ENCODE data around the gene LEP.
"Not testable (repeated sequence)": the region's sequence is repeated elsewhere in the genome, so short reads cannot be mapped to it uniquely, and the experiment has no call there.

Gene LEP

GRCh38 chr7:128210590-128211570, 30.2 kb upstream of the LEP start:
- no peak for DNase-seq (ENCODE audit: low read depth)

DNA sequence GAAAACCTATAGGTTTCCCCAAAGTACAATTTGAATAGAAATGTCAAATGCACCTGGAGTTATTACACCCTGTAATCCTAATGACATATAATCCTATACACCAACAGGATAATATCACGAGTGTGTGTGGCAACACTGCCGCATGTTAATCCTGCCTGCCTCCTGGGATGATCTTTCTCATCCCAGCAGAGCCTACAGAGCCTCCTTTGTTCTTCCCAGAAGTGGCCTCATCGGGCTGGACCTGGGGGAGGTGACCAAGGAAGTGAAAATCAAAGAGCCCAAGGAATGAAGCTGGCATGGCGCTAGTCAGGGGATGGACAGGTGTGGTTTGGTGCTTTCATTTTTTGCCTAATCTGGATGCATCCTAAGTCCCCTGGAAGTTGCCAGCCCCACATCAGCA, 29.5 kb upstream of the LEP start:
- DNase-seq (ENCODE audit: low read depth): no peak

DNA sequence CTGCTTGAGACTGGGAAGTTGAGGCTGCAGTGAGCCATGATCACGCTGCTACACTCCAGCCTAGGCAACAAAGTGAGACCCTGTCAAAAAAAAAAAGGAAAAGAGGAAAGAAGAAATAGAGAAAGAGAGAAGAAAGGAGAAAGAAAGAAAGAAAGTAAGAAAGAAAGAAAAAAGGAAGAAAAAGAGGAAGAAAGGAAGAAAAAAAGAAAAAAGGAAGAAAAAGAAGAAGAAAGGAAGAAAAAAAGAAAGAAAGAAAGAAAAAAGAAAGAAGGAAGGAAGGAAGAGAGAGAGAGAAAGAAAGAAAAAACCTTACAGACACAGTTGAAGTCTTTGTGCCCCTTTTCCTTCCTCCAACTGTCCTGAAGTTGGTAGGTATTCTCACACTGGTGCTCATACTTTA, 26.6 kb upstream of the LEP start:
- no peak for DNase-seq (ENCODE audit: low read depth)

DNA sequence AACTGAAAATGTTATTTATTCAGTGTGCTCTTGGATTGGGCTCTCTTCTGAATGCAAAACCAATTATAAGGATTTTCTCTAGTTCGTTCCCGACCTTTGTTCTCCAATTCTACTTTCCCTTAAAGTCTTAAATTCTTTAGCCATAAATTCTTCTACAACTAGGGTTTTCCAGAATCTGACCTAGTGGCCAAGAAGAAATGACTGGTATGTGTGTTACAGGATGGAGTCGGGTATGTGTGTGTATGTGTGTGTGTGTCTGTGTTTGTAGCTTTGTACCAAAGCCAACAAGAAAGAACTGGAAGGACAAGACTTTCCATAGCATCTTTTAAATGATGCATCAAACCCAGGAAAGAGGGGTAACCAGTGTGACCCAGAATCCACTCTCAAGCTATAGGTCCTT, 25.8 kb upstream of the LEP start:
- DNase-seq (ENCODE audit: low read depth): no peak

GRCh38 chr7:128215739-128216138, 25.3 kb upstream of the LEP start:
- DNase-seq (ENCODE audit: low read depth): no peak

- no peak for DNase-seq (ENCODE audit: low read depth)
Observed at GRCh38 chr7:128217030-128217805, 23.9 kb upstream of the LEP start.

GRCh38 chr7:128217967-128218652, 23.0 kb upstream of the LEP start:
- no peak for DNase-seq (ENCODE audit: low read depth)

GRCh38 chr7:128219636-128220035, 21.4 kb upstream of the LEP start:
- DNase-seq (ENCODE audit: low read depth): no peak

GRCh38 chr7:128221929-128222403, 19.1 kb upstream of the LEP start:
- DNase-seq (ENCODE audit: low read depth): no peak

DNA sequence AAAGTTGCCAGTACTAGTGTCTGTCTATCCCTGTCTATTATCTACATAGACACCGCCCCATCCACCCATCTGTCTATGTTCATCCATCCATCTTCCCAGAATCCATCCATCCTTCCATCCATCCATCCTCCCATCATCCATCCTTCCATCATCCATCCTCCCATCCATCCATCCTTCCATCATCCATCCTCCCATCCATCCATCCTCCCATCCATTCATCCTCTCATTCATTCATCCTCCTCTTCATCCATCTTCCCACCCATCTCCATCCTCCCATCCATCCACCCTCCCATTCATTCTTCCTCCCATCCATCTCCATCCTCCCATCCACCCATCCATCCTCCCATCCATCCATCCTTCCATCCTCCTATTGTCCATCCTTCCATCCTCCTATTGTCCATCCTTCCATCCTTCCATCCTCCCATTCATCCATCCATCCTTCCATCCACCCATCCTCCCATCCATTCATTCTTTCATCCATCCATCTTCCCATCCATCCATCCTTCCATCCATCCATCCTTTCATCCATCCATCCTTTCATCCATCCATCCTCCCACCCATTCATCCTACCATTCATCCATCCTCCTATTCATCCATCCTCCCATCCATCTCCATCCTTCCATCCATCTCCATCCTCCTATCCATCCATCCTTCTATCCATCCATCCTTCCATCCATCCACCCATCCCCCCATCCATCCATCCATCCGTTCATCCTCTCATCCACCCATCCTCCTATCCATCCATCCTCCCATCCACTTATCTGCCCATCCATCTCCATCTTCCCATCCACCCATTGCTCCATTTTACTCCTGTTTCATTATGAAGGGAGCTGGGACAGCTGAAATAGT, 14.7 kb upstream of the LEP start:
- no peak for DNase-seq (ENCODE audit: low read depth)

DNA sequence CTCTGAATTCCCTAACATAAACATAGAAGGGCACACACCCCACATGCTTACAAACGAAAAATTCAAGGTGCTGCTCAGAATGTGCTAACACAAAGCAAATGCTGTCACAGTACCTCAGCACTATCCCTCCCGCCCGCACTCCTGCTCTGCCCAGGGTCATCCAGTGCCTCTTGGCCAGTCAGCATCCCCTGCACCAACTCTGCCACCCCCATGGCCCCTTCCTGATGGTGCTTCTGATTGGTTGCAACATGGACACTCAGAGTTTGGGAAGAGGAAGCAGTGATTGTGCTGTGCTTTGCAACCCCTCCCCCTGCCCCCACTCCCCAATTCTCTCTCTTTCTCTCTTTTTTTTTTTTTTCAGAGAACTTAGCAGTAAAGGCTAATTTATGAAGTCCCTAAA, 13.8 kb upstream of the LEP start:
- no peak for DNase-seq (ENCODE audit: low read depth)

DNA sequence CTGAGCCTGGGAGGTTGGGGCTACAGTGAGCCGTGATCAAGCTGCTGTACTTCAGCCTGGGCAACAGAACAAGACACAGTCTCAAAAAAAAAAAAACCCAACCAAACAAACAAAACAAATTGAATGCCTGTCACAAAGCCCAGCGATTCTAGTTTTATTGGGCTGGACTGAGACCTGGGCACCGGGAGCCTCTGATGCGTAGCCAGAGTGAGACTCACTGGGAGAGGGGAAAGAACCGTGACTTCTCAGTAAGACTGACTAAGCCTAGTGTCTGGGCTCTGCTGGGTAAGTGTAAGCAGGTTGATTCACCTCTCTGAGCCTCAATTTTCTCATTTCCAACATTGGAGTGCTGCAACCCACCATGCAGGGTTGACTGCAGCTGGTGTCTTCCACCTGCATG, 10.1 kb upstream of the LEP start:
- DNase-seq (ENCODE audit: low read depth): no peak

DNA sequence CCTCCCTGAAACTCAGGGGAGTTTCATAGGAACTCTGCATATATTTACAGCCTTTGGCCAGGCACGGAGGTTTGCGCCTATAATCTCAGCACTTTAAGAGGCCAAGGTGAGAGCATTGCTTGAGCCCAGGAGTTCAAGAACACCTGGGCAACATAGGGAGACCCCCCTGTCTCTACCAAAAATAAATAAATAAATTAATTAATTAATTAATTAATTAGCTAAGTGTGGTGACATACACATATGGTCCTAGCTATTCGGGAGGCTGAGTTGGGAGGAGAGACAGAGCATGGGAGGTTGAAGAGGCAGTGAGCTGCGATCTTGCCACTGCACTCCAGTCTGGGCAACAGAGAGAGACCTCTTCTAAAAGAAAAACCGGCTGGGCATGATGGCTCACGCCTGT, 9.4 kb upstream of the LEP start:
- no peak for DNase-seq (ENCODE audit: low read depth)

DNA sequence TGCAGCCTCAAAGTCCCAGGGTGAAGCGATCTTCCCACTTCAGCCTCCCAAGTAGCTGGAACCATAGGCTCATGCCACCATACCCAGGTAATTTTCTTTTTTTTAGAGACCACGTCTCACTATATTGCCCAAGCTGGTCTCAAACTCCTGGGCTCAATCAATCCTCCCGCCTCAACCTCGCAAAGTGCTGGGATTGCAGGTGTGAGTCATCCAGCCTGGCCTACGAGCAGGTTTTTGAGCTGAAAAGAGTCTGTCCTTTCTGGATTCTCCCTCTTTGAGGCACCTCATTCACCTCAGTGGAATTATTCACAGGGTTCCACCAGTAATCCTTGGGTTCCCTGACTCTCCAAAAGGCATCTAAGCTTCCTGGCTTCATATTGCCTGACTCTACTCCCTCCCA, 7.6 kb upstream of the LEP start:
- no peak for DNase-seq (ENCODE audit: low read depth)

DNA sequence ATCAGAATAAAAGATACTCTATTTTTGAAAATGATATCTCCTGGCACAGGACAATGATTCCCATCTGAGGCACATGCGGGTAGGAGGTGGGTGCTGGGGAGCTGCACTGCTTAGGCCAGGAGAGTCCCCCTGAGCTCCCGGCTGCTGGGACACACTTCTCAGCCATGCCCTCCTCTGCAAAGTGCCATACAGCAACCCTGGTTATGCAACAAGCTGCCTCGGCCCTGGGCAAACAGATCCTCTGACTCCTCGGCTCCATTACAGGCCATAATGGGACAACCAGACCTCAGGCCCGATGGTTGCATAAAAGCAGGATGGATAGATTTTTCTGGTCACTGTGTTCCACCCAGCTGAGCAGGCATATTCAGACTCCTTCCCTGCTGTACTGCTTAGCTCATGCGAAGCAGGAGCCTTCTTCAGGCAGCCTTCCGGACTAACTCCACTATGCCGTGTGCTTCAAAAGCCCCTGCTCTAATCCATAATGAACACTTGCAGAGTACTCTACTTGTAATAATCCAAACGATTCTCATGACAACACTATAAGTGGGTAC, 6.5 kb upstream of the LEP start:
- DNase-seq (ENCODE audit: low read depth): no peak

- no peak for DNase-seq (ENCODE audit: low read depth)
Observed at GRCh38 chr7:128235471-128235870, 5.6 kb upstream of the LEP start.

DNA sequence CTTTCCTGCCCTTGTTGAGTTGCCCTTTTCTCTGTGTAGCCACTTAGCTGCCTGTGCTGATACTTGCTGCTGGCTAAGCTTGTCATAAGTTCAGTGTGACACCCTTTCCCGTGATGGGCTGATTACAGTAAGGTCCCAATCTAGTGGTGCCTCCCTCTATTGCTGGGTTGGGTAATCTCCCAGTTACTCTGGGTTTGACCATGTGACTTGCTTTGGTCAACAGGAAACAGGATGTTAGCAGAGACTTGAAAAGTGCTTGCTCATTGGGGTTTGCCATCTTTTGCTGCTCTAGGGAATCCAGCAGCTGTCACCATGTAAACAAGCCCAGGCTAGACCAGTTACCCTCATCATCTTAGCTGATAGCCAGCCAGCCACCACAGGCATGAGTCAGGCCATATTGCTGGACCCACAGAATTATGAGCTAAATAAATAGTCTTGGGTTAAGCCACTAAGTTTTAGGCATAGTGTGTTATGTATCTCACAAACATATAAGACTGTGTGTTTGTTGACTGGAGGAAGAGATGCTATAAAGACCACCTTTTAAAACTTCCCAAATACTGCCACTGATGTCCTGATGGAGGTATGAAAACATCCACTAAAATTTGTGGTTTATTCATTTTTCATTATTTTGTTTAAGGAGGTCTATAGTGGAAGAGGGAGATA, 4.0 kb upstream of the LEP start:
- no peak for DNase-seq (ENCODE audit: low read depth)

DNA sequence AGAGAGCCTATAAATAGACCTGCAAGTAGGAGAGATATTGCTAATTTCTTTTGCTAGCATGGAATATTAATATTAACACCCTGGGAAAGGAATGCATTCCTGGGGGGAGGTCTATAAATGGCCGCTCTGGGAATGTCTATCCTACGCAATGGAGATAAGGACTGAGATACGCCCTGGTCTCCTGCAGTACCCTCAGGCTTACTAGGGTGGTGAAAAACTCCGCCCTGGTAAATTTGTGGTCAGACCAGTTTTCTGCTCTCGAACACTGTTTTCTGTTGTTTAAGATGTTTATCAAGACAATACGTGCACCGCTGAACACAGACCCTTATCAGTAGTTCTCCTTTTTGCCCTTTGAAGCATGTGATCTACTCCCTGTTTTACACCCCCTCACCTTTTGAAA, 1.9 kb upstream of the LEP start:
- DNase-seq (ENCODE audit: low read depth): not testable (repeated sequence)

DNA sequence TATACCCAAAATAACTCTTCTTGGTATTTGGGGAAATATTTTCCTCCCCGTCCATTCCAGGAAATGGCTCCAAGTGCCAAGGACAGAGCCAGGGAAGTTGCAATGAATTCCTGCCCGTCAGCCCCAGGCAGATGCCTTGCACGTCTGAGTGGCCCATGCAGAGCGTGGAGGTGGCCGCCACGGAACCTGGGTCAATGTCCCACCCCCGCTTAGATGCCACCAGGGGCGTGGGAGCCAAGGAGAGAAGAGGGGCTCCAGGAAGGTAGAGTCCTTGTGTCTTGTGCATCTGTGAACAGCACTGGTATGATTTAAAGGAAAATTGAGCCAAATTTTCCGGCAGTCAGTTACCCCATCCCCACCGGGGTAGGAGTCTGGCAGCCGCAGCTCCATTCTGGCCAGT, 1.6 kb downstream of the LEP start:
- DNase-seq (ENCODE audit: low read depth): no peak

GRCh38 chr7:128243273-128243672, 2.2 kb downstream of the LEP start:
- DNase-seq (ENCODE audit: low read depth): no peak

DNA sequence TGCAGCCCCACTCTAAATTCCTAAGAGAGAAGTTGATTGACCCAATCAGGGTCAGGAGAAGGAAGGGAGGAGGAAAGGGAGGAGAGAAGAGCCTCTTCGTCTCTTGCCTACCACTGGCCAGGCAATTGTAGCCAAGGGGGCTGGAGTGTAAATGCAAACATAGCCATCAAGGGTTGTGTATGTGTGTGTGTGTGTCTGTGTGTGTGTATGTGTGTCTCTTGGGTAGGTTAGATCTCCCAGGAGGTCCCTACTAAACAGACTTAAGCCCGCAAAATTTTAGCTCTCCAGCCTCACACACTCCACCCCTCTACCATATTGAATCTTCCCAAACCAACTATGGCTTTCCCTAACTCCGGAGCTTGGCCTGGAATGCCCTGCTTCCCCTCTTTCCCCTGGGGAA, 3.8 kb downstream of the LEP start:
- DNase-seq (ENCODE audit: low read depth): no peak
